Measurements from ENCODE around the gene TMIGD2.

TMIGD2 gene

DNA sequence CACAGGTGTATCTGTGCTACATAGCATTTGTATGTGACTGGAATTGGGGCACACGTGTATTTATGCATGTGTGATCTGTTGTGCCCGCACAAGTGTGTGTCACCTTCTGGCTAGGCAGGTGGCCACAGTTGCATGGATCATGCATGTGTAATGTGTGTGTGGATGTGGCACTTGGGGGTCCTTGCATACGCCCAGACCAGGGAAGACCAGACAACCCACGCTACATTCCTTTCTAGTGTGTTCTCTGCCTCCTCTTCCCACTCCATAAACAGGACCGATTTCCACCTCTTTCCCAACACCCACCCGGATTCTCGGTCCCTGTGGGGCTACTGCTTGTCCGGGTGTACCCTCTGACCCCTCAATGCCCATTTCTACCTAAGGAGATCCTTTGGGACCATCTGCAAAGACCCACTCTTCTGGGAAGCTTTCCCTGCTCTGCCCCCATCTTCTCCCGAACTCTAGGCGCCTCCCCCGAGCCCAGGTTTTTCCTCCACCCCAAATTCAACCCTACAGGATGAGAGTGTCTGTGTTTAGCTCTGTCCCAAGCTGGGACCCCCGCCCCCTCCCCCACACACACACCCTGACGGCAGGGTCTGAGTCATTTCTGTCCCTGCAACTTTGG, 24.1 kb upstream of the TMIGD2 start:
- no peak for DNase-seq

DNA sequence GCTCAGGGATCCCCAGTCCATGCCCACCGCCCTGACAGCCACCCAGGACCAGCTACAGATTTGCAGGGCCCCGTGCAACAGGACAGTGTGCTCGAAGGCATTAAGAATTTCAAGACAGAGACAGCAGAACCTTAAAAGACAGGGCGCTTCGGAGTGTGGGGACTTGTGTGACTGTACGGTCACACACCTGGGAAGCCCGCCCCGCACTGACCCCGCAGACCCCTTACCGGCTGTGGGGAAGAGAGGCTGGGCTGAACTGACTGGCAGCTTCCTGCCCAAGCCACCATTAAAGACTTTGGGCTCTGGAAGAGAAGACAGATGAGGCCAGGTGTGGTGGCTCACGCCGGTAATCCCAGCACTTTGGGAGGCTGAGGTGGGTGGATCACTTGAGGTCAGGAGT, 22.0 kb upstream of the TMIGD2 start:
- no peak for DNase-seq

DNA sequence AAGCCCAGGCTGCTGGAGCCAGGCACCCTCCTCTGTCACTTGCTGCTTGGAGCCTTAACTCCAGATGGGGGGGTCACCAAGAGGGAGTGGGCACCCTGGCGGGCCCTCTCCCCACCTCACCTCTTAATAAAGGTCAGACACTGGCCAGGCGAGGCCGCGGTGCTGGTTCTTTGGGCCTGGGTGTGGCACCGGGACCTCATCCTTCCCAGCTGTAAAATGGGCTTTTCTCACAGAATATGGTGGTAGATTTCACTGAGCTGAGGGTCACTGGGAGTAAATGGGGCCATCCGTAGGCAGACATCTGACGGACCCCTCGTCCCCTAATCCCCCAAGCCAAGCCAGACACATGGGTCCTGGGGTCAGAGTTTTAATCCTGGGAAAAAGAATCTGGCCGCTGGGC, 21.5 kb upstream of the TMIGD2 start:
- DNase-seq = no peak

DNA sequence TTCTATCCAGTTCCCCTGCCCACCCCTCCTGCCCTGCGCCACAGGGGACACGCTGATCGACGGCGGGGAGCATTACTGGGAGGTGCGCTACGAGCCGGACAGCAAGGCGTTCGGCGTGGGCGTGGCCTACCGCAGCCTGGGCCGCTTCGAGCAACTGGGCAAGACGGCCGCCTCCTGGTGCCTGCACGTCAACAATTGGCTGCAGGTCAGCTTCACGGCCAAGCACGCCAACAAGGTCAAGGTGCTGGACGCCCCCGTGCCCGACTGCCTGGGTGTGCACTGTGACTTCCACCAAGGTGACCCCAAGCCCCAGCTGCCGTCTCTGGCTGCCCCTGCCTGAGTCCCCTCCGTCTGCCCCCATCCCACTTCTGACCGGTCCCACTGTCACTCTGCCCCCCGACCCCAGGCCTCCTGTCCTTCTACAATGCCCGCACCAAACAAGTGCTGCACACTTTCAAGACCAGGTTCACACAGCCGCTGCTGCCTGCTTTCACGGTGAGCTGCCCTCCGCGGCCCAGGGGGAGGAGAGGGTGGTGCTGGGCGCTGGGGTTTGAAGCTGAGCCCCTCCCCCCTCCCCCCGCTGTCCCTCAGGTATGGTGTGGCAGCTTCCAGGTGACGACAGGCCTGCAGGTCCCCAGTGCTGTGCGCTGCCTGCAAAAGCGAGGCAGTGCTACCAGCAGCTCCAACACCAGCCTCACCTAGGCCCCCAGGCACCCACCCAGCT, 20.9 kb upstream of the TMIGD2 start:
- DNase-seq = no peak

DNA sequence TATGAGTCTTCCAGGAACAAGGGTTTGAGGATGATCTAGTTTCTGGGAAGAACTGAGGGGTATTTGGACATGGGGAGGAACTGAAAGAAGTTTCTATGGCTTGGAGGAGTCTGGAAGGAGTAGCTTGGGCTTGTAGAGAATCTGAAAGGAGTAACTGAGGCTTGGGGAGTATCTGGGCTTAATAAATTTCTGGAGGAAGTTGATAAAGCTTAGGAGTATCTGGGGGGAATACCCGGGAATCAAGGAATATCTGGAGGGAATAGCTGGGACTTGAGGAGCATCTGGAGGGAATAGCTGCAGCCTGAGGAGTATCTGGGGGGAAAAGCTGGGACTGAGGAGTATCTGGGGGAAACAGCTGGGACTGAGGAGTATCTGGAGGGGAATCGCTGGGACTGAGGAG, 18.2 kb upstream of the TMIGD2 start:
- no peak for DNase-seq

DNA sequence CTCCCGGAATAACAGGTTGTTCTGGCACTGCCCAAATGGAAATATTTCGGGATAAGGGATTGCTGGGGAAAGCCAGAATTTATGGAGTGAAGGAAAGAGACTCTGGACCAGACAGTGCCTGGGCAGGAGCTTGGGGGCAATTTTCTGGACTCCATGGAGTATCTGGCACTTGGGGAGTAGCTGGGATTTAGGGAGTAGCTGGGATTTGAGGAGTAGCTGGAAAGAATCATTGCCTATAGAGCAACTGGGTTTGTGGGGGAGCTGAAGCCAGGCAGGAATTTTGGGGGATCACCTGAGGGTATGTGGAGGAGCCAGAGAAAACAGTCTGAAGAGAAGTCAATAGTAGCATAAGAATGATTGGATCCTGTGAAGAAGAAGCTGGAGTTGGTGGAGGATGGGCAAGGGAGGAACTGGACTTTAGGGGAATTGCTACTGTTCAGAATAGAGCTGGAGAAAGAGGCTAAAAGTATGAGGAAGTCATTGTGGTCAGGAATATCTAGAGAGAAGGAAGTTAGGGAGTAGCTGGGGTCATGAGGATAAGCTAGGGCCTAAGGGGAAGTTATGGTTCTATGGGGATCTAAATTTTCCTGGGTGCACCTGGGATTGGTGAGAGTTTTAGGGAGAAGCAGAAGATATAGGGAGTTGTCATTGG, 17.0 kb upstream of the TMIGD2 start:
- DNase-seq = no peak

DNA sequence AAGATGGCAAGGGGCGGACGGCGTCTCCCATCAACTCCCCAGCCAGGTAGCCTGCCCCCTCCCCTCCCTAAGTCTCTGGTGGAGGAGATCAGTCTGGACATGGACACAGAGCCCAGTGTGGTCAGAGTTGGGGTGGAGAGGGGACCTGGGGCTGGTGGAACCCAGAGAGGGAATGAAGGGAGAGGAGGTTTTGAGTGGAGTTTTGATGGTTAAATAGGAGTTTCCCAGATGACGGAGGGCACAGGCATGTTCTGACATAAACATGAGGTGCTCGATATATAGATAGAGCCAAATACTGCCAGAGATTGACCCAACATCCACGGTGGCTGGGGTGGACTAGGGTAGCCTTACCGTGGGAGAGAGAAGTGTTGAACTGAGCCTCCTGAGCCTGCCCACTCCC, 16.3 kb upstream of the TMIGD2 start:
- no peak for DNase-seq

DNA sequence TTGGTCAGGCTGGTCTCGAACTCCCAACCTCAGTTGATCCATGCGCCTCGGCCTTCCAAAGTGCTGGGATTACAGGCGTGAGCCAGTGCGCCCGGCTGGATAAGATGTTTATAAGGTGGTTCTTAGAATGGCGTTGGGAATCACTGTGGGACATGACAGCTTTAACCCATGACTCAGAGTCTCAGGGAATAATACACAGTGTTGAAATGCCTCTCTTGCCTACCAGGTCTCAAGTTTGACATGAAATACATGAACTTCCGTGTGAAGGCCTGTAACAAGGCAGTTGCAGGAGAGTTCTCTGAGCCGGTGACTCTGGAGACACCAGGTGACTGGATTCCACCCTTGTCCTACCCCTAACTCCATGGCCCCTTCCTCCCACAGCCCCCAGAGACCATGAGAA, 14.8 kb upstream of the TMIGD2 start:
- no peak for DNase-seq

DNA sequence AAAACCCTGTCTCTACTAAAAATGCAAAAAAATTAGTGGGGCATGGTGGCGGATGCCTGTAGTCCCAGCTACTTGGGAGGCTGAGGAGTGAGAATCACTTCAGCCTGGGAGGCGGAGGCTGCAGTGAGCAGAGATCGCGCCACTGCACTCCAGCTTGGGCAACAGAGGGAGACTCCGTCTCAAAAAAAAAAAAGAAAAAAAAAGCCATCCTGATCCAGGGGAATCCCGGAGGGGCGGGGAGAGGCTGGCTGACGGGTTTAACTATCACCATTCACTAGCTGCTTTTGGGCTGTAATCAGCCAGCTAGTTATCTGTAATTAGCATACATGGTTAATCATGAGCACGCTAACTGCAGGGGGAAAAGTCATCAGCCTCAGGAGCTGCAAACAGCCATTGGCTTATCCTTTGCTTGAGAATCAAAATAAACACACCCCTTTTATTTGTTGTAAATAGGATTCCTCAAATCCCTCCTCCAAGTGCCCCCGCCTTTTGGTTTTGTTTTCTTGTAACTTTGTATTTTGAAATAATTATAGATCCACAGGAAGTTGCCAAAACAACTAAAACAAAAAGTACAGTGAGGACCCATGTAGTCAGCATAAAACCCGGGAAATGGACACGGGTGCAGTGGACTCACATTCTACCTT, 11.8 kb upstream of the TMIGD2 start:
- no peak for DNase-seq

DNA sequence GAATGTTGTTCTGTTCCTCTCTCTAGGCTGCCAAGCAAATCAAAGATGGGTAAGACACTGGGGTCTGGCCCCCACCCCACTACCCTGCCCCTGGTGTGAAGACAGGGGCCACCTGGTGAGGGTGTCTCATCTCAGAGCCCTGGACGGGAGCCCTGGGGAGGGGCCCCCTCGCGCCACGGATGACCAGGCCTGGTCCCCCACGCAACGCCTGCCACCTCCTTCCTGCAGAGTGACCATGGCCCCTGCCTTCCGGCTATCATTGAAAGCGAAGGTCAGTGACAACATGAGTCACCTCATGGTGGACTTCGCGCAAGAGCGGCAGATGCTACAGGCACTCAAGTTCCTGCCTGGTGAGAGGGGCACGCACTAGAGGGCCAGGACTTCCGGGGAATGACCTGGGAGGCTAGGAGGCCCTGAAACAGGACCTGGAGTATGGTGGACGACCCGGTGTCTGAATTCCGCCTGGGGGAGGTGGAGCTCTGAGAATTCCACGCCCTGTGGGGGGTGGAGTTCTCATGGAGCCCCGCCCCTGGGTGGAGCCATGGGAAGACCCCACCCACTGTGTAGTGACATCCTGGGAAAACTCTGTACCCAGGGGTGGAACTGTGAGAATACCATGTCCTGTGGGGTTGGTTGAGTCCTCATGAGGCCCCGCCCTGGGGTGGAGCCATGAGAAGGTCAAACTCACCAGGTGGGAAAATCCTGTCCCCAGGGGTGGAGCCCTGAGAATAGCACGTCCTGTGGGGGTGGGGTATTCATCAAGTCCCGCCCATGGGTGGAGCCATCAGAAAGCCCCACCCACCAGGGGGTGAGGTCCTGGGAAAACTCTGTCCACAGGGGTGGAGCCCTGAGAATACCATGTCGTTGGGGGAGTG, 8.3 kb upstream of the TMIGD2 start:
- no peak for DNase-seq

DNA sequence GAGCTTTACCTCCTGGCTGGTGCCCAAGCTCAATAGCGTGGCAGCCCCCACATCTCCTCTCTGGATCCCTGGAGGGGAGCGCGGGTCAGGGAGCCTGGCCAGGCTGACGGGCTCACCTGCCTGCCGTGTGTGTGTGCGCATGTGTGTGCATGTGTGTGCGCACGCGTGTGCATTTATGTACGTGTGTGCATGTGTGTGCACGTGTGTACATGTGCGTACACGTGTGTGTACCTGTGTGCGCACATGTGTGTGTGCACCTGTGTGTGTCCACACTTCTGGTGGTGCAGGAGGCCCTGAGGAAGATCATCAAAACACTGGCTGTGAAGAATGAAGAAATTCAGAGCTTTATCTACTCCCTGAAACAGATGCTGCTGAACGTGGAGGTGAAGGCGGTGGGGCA, 3.5 kb upstream of the TMIGD2 start:
- no peak for DNase-seq

DNA sequence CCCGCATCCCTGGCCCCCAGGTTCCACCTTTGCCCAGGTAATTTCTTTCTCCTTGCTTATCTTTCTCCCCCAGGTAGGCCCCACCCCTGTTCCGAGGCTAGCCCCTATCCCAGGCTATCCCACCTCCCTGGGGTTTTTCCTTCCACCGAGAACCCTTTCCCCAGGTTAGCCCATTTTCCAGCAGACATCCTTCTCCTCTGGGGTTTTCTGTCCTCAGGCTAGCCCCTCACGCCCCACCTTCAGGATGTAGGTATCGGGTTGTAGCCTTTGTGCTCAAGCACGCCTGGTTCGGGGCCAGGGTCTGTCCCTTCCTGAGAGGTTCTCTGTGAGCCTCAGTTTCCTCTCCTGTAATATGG, 3.0 kb upstream of the TMIGD2 start:
- no peak for DNase-seq

DNA sequence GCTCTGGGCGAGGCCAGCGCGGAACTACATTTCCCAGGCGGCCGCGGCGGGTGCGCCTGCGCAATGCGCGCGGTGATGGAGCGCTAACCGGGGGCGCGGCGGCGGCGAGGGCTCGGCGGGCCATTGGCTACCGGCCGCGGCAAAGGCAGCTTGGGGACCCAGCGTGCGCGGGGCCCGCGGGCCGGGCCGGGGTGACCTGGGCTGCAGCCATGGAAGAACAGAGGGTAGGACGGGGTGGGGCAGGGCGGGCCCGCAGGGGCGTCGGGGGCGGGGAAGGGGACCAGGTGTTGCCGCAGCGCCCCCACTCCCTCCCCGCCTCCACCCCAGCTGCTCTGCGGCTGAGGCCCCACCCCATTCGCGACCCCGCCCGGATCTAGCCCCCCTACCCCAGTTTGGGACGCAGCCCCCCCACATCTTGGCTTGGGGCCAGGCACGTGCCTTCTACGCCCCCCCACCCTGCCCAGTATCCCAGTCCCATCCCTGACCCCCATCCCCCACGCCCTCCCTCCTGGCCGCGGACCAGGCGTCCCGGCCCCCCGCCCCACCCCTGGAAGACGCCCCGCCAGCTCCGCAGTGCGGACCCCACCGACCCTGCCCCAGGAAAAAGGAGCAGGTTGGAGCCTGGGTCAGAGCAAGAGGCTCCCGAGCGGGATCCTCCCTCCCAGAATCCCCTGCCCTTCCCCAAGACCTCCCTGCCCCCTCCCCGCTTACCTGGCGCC, 2.5 kb upstream of the TMIGD2 start, which contains the start of gene FSD1:
Gene FSD1 (plus strand): TSS at position 61 of the 719 bp plus-strand sequence. CDS start 149 bp downstream, at position 210.
- peak in 4 of 5 donors; percentile 32 to 68 (median 44) for DNase-seq

DNA sequence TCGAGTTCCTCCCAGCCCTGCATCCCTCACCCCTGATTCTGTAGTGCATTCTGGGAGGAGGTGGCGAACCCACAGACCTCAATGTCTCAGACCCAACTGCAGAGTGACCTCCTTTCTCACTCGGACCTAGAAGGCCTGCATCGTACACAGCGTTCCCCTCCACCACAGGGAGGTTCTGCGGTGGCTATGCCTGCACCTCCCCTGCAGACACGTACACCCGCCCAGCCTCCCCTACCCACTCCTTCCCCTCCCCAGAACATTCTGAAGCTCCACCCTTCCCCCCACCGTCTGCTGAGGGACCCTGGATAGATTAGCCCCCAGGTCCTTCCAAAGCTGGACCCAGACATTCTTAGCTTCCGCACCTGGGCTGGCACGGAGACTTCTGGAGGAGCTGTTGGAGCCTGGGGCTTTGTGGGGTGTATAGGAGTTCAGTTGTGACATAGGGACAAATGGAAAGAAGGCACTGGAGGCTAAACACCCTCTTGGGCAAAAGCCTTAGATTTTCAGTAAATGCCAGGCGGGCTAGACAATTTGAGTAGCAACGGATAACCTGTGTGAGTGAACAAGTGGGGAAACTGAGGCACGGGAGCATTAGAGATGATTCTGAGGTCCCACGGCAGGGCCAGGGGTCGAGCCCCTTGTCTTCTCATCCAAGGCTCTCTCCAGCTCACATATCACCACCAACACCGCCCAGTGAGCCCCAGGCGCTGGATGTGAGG, 1.8 kb upstream of the TMIGD2 start:
- no peak for DNase-seq

DNA sequence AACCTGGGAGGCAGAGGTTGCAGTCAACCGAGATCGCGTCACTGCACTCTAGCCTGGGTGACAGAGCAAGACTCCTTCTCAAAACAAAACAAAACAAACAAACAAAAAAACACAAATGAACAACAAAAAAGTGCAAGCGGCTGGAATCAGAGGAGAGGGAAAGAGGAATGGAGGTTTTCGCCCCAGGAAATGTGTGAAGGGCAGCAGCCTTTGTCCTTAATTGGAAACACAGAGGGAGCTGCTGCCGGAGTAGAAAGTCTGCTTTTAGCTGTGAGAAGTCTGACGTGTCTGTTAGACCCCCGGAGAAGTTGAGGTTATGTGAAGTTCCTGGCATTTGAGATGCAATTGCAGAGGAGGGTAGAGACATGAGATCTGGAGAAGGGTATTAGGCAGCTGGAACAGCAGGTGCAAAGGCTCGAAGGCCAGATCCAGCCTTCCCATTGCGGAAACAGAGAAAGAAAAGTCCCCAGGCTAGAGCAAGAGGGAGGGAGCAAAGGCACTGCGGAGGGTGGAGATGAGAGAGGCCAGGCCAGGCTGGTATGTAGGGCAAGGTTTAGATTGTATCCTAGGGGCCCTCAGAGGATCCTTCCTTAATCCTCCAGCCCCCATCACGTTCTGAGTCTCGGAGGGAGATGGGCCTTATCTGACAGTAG, 473 bp downstream of the TMIGD2 start:
- no peak for DNase-seq

DNA sequence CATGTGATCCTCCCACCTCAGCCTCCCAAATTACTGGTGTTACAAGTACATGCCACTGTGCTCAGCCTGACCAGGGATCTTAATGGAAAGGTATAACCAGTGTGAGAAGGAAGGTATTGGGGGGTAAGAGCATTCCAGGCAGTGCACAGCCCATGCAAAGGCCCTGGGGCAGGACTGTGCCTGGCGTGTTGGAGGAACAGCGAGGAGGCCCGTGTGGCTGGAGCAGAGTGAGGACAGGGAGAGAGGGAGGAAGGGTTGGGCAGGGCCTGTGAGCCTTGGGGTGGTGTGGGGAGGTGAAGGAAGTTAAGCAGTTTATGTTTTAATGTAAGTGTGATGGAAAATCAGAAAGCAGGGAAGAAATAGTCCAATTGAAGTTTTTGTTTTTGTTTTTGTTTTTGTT, 1.6 kb downstream of the TMIGD2 start:
- DNase-seq = no peak

DNA sequence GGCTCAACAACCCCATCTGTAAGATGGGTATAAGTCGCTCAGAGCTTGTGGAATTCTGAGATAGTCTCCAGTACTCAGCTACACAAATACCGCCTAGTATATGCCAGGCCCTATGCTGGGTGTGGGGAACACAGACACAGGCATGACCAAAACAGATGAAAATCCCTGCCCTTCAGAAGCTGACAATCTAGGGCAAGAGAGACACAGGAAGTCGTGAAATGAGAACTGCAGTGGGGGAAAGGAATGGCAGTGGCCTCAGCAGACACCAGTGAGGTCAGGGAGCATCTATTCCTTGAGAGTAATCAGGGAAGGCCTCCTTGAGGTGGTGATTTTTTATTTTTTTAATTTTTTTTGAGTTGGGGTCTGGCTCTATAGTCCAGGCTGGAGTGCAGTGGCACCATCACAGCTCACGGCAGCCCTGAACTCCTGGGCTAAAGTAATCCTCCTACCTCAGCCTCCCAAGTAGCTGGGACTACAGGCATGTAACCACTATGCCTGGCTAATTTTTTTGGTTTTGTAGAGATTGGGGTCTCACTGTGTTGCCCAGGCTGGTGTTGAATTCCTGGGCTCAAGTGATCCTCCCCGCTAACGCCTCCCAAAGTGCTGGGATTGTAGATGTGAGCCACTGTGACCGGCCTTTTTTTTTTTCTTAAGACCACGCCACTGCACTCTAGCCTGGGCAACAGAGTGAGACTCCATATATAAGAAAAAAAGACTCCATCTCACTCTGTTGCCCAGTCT, 3.2 kb downstream of the TMIGD2 start:
- no peak for DNase-seq

DNA sequence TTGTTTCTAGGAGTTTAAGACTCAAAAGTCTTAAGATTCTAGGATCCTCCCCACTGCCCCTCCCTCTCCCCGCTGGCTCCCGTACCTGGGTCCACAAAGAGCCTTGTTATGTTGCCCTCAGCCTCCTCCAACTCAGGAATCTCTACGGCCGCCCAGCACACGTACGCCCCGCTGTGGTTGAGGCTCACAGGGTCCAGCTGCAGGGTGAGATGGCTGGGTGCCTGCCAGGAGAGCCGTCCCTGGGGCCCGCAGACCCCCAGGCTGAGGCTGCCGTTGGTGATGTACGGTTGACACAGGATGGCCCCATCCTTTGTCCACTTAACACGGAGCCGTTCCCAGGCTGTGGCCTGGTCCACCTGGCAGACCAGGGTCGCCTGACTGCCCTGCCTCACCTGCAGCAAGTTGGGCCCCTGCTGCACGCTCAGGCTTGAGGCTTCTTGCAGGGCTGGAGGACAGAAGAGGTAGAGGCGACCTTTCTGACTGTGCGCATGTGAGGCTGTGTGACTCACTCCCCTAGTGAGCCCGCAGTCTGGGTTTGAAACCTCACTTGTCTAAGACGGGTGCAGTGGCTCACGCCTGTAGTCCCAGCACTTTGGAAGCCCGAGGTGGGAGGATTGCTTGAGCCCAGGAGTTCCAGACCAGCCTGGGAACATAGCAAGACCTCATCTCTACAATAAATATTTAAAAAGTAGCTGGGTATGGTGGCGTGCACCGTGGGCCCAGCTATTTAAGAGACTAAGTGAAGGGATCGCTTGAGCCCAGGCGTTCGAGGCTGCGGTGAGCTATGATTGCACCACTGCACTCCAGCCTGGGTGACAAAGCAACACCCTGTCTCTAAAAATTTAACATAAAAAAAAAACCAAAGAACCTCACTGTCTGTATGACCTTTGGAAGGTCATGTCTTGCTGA, 4.0 kb downstream of the TMIGD2 start:
- no peak for DNase-seq

All from T-helper 1 cell (primary cell).